Transverse colon (tissue), 4 donors: ENCODE results near the gene SEC22A.

ENCODE experiments used
- CTCF ChIP-seq, 5 experiments: fragments of 200-600 bp in 3 of 5; fragments of 450-650 bp in 2 of 5; sonication (generic) in 3 of 5; IDR thresholded peaks; 1 replicate in 2 of 5; 2 replicates in 3 of 5; pipeline ENCODE4 v1.5.1; 2016 to 2017; ENCODE audit warnings: antibody characterized with exemption in 5 of 5, inconsistent platforms in 3 of 5, mild to moderate bottlenecking in 2 of 5, moderate library complexity in 1 of 5
- EP300 ChIP-seq: sonication (generic); formaldehyde crosslinking; IDR thresholded peaks from one replicate; pipeline ENCODE4 v1.6.1; 2017; ENCODE audit warnings: antibody characterized with exemption, low read depth
- POLR2A ChIP-seq: fragments of 450-650 bp; IDR thresholded peaks from one replicate; pipeline ENCODE4 v1.6.1; 2016; ENCODE audit warnings: antibody characterized with exemption, mild to moderate bottlenecking, moderate library complexity
- POLR2AphosphoS5 ChIP-seq, 3 donors: sonication (generic); formaldehyde crosslinking; IDR thresholded peaks; one replicate each; pipeline ENCODE4 v1.6.1; 2016; ENCODE audit warnings: antibody characterized with exemption in 3 of 3

GRCh38 chr3:123319760-123320159 is 118.0 kb downstream of the SEC22A start:
- TF ChIP-seq CTCF (IDR thresholded peaks at IDR 0.05) = no peak
- TF ChIP-seq POLR2A = no peak
- no peak for TF ChIP-seq POLR2AphosphoS5 (IDR thresholded peaks at IDR 0.05)
- TF ChIP-seq EP300 = no peak
